Measurements from ENCODE around the gene GPR155. TPM values are rescaled to one million over a fixed set of nuclear protein-coding genes. Genes with fewer than 3 reads are reported as not detected.

Gene GPR155
- 0.13 to 0.74 TPM (median 0.44 TPM) in 5 replicates for total RNA-seq (2022; extraction: Qiagen RNA extraction)

GRCh38 chr2:174486563-174487107 is at the start of gene GPR155:
Gene GPR155, minus strand, starts transcription at chr2:174487029. Its CDS starts 5,073 bp downstream, at chr2:174481956.

GRCh38 chr2:174395284-174395968 is 91.4 kb downstream of the GPR155 start, which contains the start of gene SCRN3:
Gene SCRN3, plus strand, starts transcription at chr2:174395730. Its CDS starts 2,554 bp downstream, at chr2:174398284.

Other genes starting within 250 kb of the GPR155 start
- 109 to 131 TPM (median 122 TPM) in 5 replicates for gene OLA1, start 238.5 kb downstream of the GPR155 start, total RNA-seq (2022; extraction: Qiagen RNA extraction)
- gene SP9, start 152.1 kb downstream of the GPR155 start, total RNA-seq (2022; extraction: Qiagen RNA extraction): 1.3 to 2.1 TPM (median 1.7 TPM) in 5 replicates
- 13.9 to 17.4 TPM (median 14.9 TPM) in 5 replicates for gene SCRN3, start 91.3 kb downstream of the GPR155 start, total RNA-seq (2022; extraction: Qiagen RNA extraction)
- 16.2 to 26.6 TPM (median 22.8 TPM) in 5 replicates for gene WIPF1, start 110.8 kb upstream of the GPR155 start, total RNA-seq (2022; extraction: Qiagen RNA extraction)